Measurements from ENCODE around the gene ALG12.

DNA sequence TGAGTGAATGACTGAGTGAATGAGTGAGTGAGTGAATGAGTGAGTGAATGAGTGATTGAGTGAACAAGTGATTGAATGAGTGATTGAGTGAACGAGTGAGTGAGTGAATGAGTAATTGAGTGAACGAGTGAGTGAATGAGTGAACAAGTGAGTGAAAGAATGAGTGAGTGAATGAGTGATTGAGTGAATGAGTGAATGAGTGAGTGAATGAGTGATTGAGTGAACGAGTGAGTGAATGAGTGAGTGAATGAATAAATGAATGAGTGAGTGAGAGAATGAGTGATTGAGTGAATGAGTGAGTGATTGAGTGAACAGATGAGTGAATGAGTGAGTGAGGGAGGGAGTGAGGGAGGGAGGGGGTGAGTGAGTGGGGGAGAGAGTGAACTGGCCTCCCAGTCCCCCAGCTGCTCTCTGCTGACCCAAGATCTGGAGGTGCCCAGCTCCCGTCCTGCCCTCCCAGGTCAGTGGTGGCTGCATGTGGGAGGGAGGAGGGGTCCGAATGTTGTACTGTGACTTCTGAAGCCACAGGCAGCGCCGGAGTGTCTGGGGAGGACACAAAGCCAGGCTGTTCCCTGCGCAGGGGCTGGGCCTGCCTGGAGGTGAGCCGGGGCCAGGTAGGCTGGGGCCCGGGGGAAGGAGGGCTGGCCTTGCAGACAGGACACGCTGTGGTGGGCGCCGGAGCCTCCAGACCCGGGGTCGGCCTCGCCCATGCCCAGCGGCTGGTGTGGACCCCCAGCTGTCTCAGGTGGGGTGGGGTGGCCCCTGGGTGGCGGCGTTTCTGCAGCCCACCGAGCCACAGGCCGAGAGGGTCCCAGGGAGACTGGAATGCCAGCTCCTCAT, 24.5 kb upstream of the ALG12 start:
- TF ChIP-seq CTCF (IDR thresholded peaks at IDR 0.05; ENCODE audit: low read length) (no peak), EZH2phosphoT487 (IDR thresholded peaks at IDR 0.05; ENCODE audit: low read length) (no peak), EZH2 (optimal IDR thresholded peaks at IDR 0.05; ENCODE audit: low read depth, low read length) (no peak)
